HG03095 (cell line): ENCODE results near the gene UBE2J2.

ENCODE experiments used
- ATAC-seq: cut with Tn5 transposase; IDR thresholded peaks from one replicate; pipeline ENCODE4 v1.9.1; 2021; ENCODE audit warnings: moderate library complexity; ENCODE audit not compliant: unreplicated experiment

The UBE2J2 gene

DNA sequence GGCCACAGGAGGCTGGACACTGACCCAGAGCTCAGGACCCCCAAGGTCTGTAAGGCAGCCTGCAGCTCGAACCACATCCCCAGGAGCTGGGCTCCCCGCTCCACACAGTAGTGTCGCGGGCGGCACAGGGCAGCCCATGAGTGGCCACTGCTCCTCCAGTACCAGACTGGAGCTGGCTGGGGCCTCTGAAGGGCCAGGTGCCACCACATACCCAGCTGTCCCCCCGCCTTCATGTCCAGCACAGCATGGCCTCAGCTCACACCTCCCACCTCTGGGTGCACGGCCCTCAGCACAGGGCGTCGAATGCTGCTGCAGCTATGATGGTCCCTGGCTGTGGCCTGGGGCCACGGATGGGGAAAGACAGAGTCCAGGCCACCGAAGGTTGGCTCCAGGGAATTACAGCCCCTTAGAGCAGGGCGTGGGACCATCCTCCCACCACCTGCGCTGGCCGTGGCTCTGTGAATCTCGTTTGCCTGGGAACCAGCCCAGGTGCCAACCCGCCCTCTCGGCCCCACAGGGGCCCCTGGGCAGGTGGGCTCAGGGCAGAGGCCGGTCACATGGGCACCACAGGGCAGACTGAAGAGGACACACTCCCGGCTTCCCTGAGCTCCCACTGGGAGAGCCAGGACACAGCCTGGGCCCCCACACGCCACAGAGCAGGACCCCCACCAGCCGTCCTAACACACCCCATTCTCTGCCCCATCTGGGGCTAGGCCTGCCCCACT, 57.6 kb downstream of the UBE2J2 start:
- ATAC-seq = no peak

- no peak for ATAC-seq
These were observed 58.5 kb downstream of the UBE2J2 start for GRCh38 chr1:1215080-1215676.

DNA sequence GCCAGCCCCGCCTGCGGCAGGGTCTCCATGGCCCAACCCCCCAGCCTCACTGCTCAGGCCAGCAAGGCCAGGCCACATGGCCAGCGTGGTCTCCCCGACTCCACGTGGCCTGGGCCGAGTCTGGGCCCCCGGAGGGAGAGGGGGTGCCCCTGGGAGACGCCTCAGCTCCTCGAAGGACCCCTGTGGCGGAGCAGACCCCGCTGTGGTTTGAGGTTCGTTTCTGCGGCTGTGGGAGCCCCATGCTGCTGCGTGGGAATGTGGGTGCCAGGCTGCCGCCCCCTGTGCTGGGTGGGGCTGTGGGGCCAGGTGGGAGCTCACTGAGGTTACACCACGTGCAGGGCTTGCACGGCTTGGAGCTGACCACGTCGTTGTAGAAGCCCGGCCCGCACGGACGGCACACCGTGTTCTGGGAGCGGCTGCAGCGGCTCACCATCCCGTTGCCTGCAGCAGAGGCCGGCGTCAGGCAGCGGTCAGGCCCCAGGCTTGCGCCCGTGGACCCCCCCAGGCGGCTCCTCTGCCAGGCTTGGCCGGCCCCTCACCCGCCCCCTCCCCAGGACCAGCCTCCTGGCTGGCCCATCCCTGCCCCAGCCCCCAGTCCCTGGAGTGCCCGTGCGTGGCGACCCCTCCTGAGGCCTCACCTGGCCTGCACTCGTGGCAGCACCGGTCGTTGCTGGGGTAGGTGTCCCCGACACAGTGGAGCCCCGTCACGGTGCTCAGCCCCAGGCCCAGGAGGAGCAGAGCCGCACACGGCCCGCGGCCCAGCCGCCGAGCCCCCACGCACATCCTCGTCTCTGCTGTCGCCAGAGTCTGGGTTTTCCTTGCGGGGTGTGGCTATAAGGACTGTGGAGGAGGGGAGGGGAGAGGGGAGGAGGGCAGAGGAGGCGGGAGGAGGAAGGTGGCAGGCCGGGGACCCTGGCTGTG, 60.0 kb downstream of the UBE2J2 start, which contains the start of gene TNFRSF4:
TNFRSF4 (minus strand) TSS at position 809 of the 921 bp plus-strand sequence; CDS start at position 783, 26 bp downstream.
- no peak for ATAC-seq

DNA sequence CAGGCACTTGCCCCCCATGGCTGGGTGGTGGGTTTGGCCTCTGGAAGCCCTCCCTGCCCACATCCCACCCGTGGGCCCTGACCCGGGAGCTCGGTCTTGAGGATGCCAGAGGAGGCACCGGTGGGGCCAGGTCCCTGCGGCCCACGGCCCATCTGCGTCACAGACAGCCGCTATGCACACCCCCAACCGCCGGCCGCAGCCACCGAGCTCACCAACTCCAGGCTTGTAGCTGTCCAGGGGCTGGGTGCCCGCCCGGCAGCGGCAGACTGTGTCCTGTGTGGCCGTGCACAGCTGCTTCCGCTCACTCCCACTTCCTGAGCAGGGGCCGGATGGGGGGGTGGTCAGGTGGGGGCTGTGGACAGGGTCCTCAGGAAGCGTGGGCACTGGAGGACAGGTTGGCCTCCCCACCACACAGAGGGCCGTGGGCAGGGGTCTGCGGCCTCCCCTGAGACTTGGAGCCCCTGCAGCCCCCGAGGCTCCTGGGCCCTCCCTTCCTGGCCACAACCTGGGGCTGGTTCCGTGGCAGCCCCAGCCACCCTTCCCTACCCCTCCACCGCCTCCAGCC, 60.8 kb downstream of the UBE2J2 start:
- ATAC-seq = no peak

DNA sequence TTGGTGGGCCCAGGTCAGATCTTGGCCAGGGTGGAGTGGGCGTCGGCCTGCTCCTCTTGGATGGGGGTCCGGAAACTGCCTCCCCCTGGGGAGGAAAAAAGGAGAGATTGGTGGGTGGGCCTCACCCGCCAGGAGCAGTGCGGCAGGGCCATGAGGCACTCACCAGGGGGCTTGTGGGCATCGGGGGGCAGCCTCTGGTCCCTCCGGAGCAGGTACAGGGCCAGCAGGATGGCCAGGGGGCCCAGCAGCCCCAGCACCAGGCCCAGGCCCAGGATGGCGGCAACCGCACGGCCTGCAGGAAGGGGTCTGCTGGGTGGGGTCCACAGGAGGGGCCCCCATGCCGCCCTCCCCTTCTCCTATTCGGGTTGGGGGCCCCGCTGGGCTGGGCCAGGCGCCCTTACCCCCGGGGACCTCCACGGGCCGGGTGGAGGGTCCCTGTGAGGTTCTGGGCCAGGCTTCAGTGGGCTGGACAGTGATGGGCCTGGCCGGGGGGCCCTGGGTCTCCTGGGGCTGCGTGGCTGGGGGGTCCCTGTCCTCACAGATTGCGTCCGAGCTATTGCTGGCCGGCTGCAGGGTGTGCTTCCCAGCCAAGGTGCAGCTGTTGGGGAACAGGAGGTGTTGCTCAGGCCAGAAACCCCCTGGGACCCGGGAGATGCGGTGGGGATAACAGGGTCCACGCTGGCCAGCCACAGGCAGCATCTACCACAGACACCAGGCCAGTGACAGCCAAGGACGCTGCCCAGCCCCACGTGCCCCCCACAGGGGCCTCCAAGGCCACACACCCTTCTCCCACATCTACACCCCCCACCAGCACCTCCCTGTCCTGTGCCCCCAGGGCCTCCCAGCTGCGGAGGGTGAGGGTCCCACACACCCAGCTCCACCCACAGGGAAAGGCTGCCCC, 61.9 kb downstream of the UBE2J2 start:
- ATAC-seq = no peak

GRCh38 chr1:1210726-1211540, 62.7 kb downstream of the UBE2J2 start:
- ATAC-seq = no peak

GRCh38 chr1:1208713-1209433, 64.8 kb downstream of the UBE2J2 start:
- no peak for ATAC-seq

DNA sequence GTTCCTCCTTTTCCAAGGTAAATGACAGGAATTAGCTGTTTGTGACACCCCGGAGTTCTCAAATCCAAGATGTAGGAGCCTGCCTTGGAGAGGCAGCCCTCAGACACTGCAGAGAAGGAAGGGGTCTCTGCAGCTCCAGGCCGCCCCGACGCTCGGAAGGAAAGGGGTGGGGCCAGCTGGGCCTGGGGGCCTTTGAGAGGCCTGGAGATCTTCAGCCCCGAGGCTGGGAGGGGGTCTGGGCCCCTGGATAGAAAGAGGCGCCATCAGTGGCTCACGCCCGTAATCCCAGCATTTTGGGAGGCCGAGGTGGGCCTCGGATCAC, 66.1 kb downstream of the UBE2J2 start:
- no peak for ATAC-seq

DNA sequence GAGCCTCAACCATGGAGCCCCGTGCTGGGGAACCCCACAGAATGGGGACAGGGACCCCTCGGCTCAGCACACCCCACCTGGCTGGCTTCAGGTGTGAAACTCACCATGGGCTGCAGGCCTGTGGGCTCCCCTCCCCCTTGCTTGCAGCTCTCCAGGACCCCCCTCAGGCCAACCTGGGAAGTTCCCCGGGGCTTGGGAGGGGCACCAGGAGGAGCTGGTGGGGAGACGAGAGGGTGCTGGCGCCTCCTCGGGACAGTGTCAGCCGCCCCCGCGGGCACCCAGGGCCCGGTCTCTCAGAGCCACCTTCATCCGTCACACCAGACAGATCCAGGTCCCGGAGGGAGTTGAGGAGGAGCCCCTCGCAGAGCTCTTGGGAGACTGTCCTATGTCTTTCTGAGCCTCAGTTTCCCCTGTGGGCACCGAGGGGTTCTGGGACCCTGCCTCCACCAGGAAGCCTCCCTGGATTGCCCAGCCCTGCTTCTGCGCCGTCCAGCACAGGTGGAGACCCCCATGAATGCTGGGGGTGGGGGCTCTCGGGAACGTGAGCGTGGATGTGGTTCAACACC, 66.6 kb downstream of the UBE2J2 start:
- ATAC-seq = no peak

DNA sequence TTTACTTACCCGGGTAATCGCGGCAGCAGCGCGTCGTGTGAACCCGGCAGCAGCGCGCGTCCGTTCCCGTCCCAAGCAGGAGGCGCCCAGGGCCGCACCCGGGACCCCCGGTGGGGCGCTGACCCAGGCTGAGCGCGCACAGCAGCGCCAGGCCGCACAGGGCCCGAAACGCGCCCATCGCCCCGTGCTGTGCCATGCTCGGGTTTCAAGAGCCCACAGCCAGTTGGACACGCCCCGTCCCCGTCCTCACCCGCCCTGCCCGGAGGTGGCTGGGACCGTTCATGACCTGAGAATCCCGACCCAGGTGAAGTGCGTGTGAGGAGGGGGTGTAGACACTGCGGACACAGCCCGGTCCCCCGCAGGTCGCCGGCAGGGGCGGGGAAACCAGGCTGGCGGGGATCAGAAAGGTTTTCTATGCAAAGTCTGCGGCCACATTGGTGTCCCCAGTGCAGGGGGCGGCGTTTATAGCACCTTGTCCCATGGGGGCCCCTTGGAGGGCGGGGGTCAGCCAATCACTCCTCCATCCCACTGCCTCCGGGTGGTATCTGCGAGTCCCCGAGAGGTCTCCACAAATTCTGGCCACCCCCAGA, 67.2 kb downstream of the UBE2J2 start, which contains the start of gene TNFRSF18:
TNFRSF18 (minus strand) TSS at position 217 of the 590 bp plus-strand sequence; CDS start at position 196, 21 bp downstream.
- ATAC-seq = no peak

GRCh38 chr1:1205769-1206375, 67.8 kb downstream of the UBE2J2 start:
- no peak for ATAC-seq

- no peak for ATAC-seq
These were observed 68.5 kb downstream of the UBE2J2 start for GRCh38 chr1:1204998-1205768.

- no peak for ATAC-seq
These were observed 69.2 kb downstream of the UBE2J2 start for GRCh38 chr1:1204425-1204920.
